ENCODE results near the gene TOP1.

The TOP1 gene

DNA sequence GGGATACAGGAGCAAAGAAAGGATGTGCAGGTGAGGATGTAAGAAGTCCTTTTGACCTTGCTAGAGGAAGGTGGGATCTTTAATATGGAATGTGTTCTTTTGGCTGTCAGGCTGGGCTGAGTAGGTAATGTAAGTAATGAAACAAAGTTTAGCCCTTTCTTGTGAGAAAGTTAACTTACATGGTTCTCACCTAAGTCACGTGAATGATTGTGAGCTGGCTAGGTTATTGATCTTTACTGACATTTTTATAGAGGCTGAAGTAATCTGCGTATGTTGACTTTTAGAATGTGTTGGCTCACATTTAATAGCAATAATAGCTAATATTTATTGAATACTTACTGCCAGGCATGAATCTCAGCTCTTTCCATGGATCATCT, 2.6 kb downstream of the TOP1 start:
- no peak for DNase-seq (ENCODE audit: low spot score)
- TF ChIP-seq, protein P1, sequence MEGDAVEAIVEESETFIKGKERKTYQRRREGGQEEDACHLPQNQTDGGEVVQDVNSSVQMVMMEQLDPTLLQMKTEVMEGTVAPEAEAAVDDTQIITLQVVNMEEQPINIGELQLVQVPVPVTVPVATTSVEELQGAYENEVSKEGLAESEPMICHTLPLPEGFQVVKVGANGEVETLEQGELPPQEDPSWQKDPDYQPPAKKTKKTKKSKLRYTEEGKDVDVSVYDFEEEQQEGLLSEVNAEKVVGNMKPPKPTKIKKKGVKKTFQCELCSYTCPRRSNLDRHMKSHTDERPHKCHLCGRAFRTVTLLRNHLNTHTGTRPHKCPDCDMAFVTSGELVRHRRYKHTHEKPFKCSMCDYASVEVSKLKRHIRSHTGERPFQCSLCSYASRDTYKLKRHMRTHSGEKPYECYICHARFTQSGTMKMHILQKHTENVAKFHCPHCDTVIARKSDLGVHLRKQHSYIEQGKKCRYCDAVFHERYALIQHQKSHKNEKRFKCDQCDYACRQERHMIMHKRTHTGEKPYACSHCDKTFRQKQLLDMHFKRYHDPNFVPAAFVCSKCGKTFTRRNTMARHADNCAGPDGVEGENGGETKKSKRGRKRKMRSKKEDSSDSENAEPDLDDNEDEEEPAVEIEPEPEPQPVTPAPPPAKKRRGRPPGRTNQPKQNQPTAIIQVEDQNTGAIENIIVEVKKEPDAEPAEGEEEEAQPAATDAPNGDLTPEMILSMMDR (IDR thresholded peaks at IDR 0.05; ENCODE audit: extremely low read depth, insufficient read depth, missing control alignments), result no peak
- in situ Hi-C loops (cut with MboI; ENCODE audit: low pct_unique_long_range_greater_than_20kb, low sequenced_read_pairs, unreplicated experiment), result no loop called here

DNA sequence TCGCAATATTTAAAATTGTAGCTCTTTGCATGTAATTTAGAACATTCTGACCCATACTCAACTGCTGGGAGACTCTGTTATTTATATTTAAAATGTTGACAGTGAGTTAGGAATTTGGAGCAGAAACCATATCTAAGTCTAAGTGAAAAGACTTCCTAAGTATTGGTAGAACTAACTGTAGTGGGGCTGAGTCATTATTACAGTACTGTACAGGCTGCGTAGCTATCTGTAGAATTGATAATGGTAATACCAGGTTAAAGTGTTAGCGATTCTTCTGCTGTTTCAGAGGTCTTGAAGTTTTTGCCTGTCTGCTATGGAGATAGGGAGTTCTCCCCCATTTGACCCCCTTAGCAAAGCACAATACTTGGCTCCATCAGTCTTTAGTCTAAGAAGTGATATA, 3.6 kb downstream of the TOP1 start:
- TF ChIP-seq, protein P1 (IDR thresholded peaks at IDR 0.05; ENCODE audit: extremely low read depth, insufficient read depth, missing control alignments), result no peak
- in situ Hi-C loops (cut with MboI; ENCODE audit: low pct_unique_long_range_greater_than_20kb, low sequenced_read_pairs, unreplicated experiment), result no loop called here
- DNase-seq (ENCODE audit: low spot score), result no peak

DNA sequence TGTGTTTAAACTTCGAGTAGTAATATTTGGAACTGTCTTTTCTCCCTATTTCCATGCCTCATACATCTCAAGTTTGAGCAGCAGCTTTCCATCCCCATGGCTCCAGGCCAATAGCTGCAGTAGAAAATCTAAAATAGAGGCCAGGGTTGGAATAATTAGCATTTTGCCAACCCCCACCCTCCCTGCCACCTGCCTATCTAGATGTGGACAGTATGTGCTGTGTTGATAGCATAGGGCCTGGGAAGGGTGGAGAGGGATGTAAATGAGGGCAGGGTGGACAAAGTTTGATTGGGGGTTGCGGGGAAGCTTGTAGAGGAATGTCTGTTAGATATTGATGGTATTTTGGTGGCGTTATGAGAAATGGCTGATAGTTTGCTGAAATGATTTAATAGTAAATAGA, 5.6 kb downstream of the TOP1 start:
- TF ChIP-seq, protein P1 (IDR thresholded peaks at IDR 0.05; ENCODE audit: extremely low read depth, insufficient read depth, missing control alignments), result no peak
- no peak for DNase-seq (ENCODE audit: low spot score)
- in situ Hi-C loops (cut with MboI; ENCODE audit: low pct_unique_long_range_greater_than_20kb, low sequenced_read_pairs, unreplicated experiment), result no loop called here

DNA sequence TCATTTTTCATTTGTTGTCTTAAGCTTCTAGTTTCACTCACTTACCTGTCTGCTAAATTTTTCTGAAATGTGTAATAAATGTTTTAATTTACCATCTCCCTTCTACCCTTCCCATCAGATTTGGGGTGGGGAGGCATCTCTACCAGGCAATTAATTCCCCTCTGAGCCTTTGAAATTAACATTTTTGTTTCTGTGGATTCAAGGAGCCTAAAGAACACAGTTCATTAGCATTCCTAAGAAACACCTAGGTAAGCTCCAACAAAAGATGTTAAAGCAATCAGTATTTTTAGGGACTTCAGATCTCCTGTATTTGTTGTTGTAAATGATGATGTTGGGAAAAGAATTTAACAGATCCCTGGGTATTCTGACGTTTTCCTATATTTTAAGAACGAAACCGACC, 6.6 kb downstream of the TOP1 start:
- in situ Hi-C loops (cut with MboI; ENCODE audit: low pct_unique_long_range_greater_than_20kb, low sequenced_read_pairs, unreplicated experiment), result no loop called here
- TF ChIP-seq, protein P1 (IDR thresholded peaks at IDR 0.05; ENCODE audit: extremely low read depth, insufficient read depth, missing control alignments), result no peak
- DNase-seq (ENCODE audit: low spot score), result no peak

DNA sequence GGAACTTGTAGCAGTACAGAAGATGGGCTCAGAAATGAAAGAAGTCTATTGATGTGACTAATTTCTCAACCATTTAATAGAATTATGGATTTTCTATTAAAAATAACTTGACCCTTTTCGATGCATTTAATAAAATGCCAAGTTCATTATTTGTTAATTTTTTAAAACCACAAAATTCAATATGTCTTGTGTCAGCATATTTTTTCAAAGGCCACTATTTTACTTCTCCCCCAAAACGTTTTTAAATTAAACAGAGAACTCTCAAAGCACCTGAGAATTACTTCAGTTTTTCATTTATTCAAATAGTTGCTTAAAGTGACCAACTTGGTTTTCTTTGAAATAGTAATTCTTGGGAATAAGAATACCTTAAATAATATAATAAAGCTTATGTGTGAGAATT, 8.6 kb downstream of the TOP1 start:
- in situ Hi-C loops (cut with MboI; ENCODE audit: low pct_unique_long_range_greater_than_20kb, low sequenced_read_pairs, unreplicated experiment), result no loop called here
- TF ChIP-seq, protein P1 (IDR thresholded peaks at IDR 0.05; ENCODE audit: extremely low read depth, insufficient read depth, missing control alignments), result no peak

DNA sequence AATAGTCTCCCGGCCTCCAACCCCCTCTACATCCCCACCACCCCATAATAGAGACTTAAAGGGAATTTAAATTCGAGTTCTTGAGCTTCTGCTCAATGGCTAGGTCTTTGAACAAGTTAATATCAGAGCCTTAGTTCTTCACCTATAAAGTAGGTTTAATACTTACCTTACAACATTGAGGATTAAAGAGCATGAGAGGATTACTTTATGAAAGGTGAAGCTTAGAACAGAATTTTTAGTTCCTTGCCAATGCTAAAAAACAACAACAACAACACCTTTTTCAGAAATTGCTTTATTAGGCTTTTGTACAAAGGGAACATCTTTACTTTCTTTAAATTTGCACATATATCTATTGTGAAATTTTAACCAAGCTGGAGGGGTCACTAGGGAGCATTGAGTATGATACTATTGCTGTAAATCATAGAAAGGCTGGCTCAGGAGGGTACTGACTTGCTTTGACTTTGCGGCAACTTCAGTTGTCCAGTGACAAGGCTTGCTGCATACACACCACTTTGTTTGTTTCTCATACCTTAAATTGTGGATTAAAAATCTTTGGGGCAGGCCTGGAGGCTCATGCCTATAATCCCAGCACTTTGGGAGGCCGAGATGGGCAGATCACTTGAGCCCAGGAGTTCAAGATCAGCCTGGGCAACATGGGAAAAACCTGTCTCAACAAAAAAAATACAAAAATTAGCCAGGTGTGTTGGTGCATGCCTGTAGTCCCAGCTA, 9.7 kb downstream of the TOP1 start:
- TF ChIP-seq, protein P1 (IDR thresholded peaks at IDR 0.05; ENCODE audit: extremely low read depth, insufficient read depth, missing control alignments), result no peak
- no peak for DNase-seq (ENCODE audit: low spot score)
- in situ Hi-C loops (cut with MboI; ENCODE audit: low pct_unique_long_range_greater_than_20kb, low sequenced_read_pairs, unreplicated experiment), result no loop called here

More for the DNA sequence above, 8.6 kb downstream of the TOP1 start:
- no peak for DNase-seq (ENCODE audit: low spot score)
